NCI-H748 (cell line): Measurements from ENCODE around the gene TNFSF9.
"Not testable (repeated sequence)": the region's sequence is repeated elsewhere in the genome, so short reads cannot be mapped to it uniquely, and the experiment has no call there.

Experiments used
- DNase-seq: peaks from one replicate; lab custom pipeline; 2025; ENCODE audit not compliant: unreplicated experiment; lab: John Stamatoyannopoulos, UW

Gene TNFSF9

DNA sequence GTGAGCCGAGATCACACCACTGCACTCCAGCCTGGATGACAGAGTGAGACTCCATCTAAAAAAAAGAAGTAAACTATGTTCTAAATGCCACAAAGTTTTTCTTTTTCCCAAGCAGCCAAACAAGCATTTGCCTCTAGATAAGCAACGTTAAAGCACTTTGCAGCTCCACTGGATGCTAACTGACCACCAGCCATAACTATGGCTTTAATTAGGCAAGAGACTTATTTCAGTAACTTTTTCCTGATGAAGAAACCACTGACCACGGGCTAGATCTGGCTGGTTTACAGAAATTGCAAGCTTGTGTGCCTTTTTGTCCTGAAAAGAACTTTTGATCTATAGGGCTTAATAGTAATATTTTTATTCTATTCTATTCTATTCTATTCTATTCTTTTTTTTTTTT lies 38.0 kb downstream of the TNFSF9 start:
- DNase-seq, result no peak

DNA sequence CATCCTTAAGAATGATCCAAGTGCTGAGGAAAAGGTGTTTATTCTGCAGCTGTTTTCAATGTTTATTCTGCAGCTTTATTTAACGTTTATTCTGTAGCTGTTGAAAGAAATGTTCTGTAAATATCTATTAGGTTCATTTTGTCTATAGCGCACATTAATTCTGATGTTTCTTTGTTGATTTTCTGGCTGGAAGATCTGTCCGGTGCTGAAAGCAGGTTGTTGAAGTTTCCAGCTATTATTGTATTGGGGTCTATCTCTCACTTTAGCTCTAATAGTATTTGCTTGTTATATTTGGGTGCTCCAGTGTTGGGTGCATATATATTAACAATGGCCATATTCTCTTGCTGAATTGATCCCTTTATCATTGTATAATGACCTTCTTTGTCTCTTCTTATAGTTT lies 39.9 kb downstream of the TNFSF9 start:
- DNase-seq, result no peak

DNA sequence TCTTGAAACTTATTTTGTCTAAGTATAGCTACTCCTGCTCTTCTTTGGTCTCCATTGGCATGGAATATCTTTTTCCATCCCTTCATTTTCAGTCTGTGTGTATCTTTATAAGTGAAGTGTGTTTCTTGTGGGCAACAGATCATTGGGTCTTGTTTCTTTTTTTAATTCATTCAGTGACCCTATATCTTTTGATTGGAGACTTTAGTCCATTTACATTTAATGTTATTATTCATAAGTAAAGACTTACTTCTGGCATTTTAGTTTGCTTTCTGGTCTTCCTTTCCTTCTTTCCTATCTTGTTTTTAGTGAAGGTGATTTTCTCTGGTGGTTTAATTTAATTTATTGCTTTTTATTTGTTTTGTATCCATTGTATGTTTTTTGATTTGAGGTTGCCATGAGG lies 40.3 kb downstream of the TNFSF9 start:
- no peak for DNase-seq

DNA sequence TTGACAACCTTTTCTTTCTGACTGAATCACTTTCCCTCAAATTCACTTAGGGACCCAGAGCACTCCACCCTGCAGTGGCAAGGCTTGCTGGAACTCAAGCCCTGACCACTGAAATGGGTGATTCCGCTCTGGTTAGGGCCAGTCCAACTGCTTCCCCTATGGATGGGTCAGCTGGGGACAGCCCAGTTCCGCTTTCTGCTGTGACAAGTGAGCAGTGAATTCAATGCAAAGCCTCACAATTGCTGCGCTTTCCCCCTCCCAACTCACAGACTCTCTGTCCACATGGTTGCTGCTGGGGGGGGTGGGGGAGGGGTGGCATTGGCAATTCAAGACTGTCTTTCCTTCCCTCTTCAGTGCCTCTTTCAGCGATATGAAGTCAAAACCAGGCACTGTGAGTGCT lies 41.4 kb downstream of the TNFSF9 start:
- no peak for DNase-seq

DNA sequence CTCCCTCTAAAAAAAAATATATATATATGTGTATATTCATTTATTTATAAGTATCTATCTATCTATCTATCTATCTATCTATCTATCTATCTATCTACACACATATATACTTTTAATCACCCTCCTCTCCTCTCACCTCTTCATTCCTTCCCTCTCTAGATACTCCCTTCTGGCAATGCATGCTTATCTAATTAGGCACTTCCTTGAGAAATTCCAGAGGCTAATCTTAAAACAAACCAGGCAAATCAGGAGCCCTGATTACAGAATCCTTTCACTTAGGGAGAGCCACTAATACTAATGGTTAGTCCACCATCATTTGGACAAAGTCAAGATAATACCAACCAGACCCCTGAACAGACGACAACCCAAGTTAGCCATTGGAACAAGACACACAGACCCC lies 42.5 kb downstream of the TNFSF9 start:
- no peak for DNase-seq

DNA sequence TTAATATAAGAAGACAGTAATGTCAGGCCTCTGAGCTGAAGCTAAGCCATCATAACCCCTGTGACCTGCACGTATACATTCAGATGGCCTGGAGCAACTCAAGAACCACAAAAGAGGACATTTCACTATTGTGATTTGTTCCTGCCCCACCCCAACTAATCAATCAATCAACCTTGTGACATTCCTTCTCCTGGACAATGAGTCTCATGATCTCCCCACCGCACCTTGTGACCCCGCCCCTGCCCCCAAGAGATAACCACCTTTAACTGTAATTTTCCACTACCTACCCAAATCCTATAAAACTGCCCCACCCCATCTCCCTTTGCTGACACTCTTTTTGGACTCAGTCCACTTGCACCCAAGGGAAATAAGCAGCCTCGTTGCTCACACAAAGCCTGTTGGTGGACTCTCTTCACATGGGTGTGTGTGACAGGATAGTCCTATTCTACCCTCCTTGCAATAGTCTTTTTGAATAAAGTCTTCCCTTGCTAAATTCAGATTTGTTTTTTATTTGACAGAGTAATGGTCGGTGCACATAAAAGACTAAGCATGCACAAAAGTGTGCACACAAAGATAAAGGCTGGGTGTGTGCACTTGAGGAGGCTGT lies 46.1 kb downstream of the TNFSF9 start:
- peak; percentile 31 for DNase-seq

DNA sequence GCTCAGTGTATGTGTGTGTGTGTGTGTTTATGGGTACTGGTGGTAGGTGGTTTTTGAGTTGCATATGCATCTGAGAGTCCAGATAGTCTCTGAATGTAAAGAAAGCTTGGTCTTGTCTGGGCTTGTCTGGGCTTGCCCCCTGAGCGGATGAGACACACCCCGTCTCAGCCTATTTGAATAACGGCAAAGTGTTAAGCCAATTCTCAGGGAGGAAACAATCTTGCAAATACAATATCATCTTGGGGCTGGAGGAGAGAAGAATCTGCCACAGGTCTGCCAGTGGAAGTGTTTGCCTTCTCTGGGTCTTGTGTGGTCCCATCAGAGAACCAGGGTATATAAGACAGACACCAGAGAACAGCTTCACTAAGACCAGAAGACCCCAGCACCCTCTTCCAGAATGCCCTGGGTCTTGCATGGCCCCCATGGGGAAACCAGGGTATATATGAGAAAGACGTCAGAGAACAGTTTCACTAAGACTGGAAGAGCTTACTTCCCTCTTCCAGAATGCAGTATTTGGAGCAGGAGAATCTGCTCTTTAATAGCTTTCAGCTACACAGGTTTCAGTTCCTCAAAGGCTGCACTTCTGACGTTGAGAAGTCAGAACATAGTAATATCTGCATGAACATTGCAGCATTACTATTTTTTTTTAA lies 46.8 kb downstream of the TNFSF9 start:
- DNase-seq, result peak; percentile 64

DNA sequence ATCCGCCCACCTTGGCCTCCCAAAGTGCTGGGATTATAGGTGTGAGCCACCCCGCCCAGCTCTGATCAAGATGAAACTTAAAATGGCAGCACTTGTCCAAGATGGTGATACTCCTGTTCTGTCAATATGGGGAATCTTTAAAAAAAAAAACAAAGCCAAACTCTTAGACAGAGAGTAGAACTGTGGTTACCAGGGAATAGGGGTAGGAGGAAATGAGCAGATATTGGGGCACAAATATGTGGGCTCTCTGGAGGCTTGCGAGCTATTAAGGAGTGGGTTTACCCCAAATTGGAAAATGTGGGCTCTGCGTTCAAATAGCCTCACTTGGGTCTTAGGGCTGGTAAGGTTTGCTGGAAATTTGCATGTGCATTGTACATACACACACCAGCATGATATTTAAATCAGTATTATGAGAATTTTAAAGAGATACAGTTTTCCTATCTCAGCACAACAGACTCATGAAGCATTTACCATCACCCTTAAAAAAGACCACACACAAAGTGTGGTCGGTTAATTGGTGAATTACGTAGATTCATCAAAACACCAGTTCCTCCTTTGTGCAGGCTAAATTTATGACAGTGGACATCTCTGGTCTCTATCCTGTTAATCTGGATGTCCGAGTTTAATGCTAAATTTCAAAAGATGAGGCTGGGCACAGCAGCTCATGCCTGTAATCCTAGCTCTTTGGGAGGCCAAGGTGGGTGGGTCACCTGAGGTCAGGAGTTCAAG lies 48.8 kb downstream of the TNFSF9 start:
- no peak for DNase-seq

DNA sequence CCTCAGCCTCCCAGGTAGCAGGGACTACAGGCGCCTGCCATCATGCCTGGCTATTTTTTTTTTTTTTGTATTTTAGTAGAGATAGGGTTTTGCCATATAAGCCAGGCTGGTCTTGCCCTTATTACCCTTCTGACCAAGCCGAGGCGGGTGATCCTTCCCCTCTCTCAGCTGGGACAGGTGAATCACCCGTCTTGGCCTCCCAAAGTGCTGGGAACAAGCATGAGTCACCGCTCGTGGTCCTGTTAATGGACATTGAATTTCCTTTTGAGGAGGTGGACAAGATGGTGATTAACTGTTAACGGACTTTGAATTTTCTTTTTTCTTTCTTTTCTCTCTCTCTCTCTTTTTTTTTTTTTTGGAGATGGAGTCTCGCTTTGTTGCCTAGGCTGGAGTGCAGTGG lies 49.5 kb downstream of the TNFSF9 start:
- DNase-seq, result no peak

DNA sequence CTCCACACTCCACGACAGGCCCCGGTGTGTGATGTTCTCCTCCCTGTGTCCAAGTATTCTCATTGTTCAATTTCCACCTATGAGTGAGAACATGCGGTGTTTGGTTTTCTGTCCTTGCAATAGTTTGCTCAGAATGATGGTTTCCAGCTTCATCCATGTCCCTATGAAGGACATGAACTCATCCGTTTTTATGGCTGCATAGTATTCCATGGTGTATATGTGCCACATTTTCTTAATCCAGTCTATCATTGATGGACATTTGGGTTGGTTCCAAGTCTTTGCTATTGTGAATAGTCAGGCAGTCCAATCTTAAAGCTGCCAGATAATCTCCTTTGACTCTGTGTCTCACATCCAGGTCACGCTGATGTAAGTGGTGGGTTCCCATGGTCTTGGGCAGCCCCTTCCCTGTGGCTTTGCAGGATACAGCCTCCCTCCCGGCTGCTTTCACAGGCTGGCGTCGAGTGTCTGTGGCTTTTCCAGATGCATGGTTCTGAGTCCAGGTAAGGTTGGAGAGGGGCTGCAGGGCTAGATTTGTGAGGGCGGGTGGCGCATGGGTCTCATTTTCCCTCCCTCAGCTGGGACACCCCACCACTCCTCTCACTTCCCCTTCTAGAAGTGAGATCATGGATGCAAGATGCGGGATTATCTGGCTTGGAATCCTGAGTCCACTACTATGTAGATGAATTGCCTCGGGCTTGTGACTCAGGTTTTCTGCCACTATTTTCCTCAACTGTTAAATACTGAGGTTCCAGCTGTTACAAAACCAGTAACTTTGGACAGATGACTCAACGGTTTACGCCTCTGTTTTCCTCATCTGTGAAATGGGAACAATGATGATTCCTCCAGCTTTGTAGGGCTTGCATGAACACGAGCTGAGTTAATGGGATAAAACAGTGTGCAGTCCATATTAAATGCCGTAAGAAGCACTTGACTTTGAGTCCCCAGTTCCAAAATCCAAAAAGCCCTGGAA lies 52.0 kb downstream of the TNFSF9 start:
- DNase-seq, result not testable (repeated sequence)
